ENCODE measurements around the gene TRIM2.

The TRIM2 gene

GRCh38 chr4:153222707-153223426 is 18.6 kb downstream of the TRIM2 start:
- peak; percentile 53 for DNase-seq (ENCODE audit: low spot score)

GRCh38 chr4:153223427-153223801 is 19.2 kb downstream of the TRIM2 start:
- peak; percentile 8 for DNase-seq (ENCODE audit: low spot score)

- DNase-seq (ENCODE audit: low spot score), result no peak
Measured at GRCh38 chr4:153223930-153224329, 19.7 kb downstream of the TRIM2 start.

GRCh38 chr4:153224474-153224873 is 20.2 kb downstream of the TRIM2 start:
- DNase-seq (ENCODE audit: low spot score), result no peak

GRCh38 chr4:153227469-153228075 is 23.3 kb downstream of the TRIM2 start:
- no peak for DNase-seq (ENCODE audit: low spot score)

GRCh38 chr4:153228512-153229140 is 24.4 kb downstream of the TRIM2 start:
- DNase-seq (ENCODE audit: low spot score), result no peak

GRCh38 chr4:153229545-153229944 is 25.3 kb downstream of the TRIM2 start:
- DNase-seq (ENCODE audit: low spot score), result no peak

- peak; percentile 15 for DNase-seq (ENCODE audit: low spot score)
Measured at GRCh38 chr4:153232768-153233167, 28.5 kb downstream of the TRIM2 start.

GRCh38 chr4:153233761-153234371 is 29.6 kb downstream of the TRIM2 start:
- no peak for DNase-seq (ENCODE audit: low spot score)

GRCh38 chr4:153234885-153235284 is 30.6 kb downstream of the TRIM2 start:
- DNase-seq (ENCODE audit: low spot score), result no peak

GRCh38 chr4:153238135-153238919 is 34.1 kb downstream of the TRIM2 start:
- DNase-seq (ENCODE audit: low spot score), result no peak

GRCh38 chr4:153239409-153239808 is 35.2 kb downstream of the TRIM2 start:
- no peak for DNase-seq (ENCODE audit: low spot score)

- DNase-seq (ENCODE audit: low spot score), result no peak
Measured at GRCh38 chr4:153241295-153241694, 37.1 kb downstream of the TRIM2 start.

GRCh38 chr4:153241970-153242838 is 38.0 kb downstream of the TRIM2 start:
- DNase-seq (ENCODE audit: low spot score), result no peak

- no peak for DNase-seq (ENCODE audit: low spot score)
Measured at GRCh38 chr4:153242839-153243324, 38.6 kb downstream of the TRIM2 start.

- no peak for DNase-seq (ENCODE audit: low spot score)
Measured at GRCh38 chr4:153243468-153243867, 39.2 kb downstream of the TRIM2 start.

- no peak for DNase-seq (ENCODE audit: low spot score)
Measured at GRCh38 chr4:153244969-153245368, 40.7 kb downstream of the TRIM2 start.

- DNase-seq (ENCODE audit: low spot score), result no peak
Measured at GRCh38 chr4:153245775-153246174, 41.5 kb downstream of the TRIM2 start.

- DNase-seq (ENCODE audit: low spot score), result no peak
Measured at GRCh38 chr4:153246446-153247115, 42.3 kb downstream of the TRIM2 start.

GRCh38 chr4:153247116-153247490 is 42.9 kb downstream of the TRIM2 start:
- no peak for DNase-seq (ENCODE audit: low spot score)

All from SK-N-DZ (cell line).